Measurements from ENCODE around the gene OSMR. TPM values are rescaled to one million over a fixed set of nuclear protein-coding genes. Genes with fewer than 3 reads are reported as not detected.

OSMR gene
- total RNA-seq, 3 donors from 2014 or later (not counting 1 experiment from before 2014, with no cell fraction given): not detected

- Mint-ChIP-seq H3K27me3 (ENCODE audit: low read depth in 2 of 2) (peaks cover 0 to 5% of the 10 kb centered on the region in 2 donors), H3K36me3 (no peaks in the 10 kb centered on the region), H3K4me3 (no peak overlapping the region), H3K4me1 (no peaks in the 10 kb centered on the region), H3K9me3 (no peaks in the 10 kb centered on the region), H3K27ac (no peak overlapping the region)
- intact Hi-C loops (cut with micrococcal nuclease): no loop called here
- Histone ChIP-seq H3K36me3 (ENCODE audit: control insufficient read depth, insufficient read depth, low read length) (peaks cover 3% of the 10 kb centered on the region), H3K4me3 (ENCODE audit: low read length) (no peak overlapping the region), H3K27ac (ENCODE audit: low read length) (no peak overlapping the region), H3K9me3 (ENCODE audit: control insufficient read depth, insufficient read depth, low read length) (no peaks in the 10 kb centered on the region), H3K27me3 (ENCODE audit: control insufficient read depth, insufficient read depth, low read length) (no peaks in the 10 kb centered on the region), H3K4me1 (ENCODE audit: control insufficient read depth, insufficient read depth, low read length) (no peaks in the 10 kb centered on the region)
- TF ChIP-seq CTCF (IDR thresholded peaks at IDR 0.05): no peak
- ATAC-seq (no peak), DNase-seq (no peak)
- WGBS (ENCODE audit: insufficient coverage): 92% methylated on average over 4 of the region's 4 CpGs
These were observed 87.1 kb downstream of the OSMR start for GRCh38 chr5:38932854-38933408.

- TF ChIP-seq CTCF (IDR thresholded peaks at IDR 0.05): no peak
- Mint-ChIP-seq H3K4me1 (no peaks in the 10 kb centered on the region), H3K27ac (no peak overlapping the region), H3K27me3 (ENCODE audit: low read depth in 2 of 2) (no peaks in the 10 kb centered on the region), H3K4me3 (no peak overlapping the region), H3K9me3 (no peaks in the 10 kb centered on the region), H3K36me3 (no peaks in the 10 kb centered on the region)
- WGBS (ENCODE audit: insufficient coverage): no CpG with 5 or more reads among the region's 1 CpG
- DNase-seq (no peak), ATAC-seq (no peak)
- H3K27ac ChIP-seq (ENCODE audit: low read length): no peak overlapping the region
- intact Hi-C loops (cut with micrococcal nuclease): no loop called here
- no peaks in the 10 kb centered on the region for H3K27me3 ChIP-seq (ENCODE audit: control insufficient read depth, insufficient read depth, low read length)
- no peaks in the 10 kb centered on the region for H3K4me1 ChIP-seq (ENCODE audit: control insufficient read depth, insufficient read depth, low read length)
- H3K9me3 ChIP-seq (ENCODE audit: control insufficient read depth, insufficient read depth, low read length): no peaks in the 10 kb centered on the region
- H3K4me3 ChIP-seq (ENCODE audit: low read length): no peak overlapping the region
- peaks cover 6% of the 10 kb centered on the region for H3K36me3 ChIP-seq (ENCODE audit: control insufficient read depth, insufficient read depth, low read length)
These were observed 89.6 kb downstream of the OSMR start for GRCh38 chr5:38935437-38935836.

GRCh38 chr5:38936269-38936668 lies 90.5 kb downstream of the OSMR start:
- TF ChIP-seq CTCF (IDR thresholded peaks at IDR 0.05): no peak
- no peak for DNase-seq
- intact Hi-C loops (cut with micrococcal nuclease): no loop called here
- Mint-ChIP-seq H3K27ac (no peak overlapping the region), H3K4me1 (no peaks in the 10 kb centered on the region), H3K9me3 (no peaks in the 10 kb centered on the region), H3K4me3 (no peak overlapping the region), H3K27me3 (ENCODE audit: low read depth in 2 of 2) (no peaks in the 10 kb centered on the region), H3K36me3 (no peaks in the 10 kb centered on the region)
- H3K4me1 ChIP-seq (ENCODE audit: control insufficient read depth, insufficient read depth, low read length): no peaks in the 10 kb centered on the region
- H3K36me3 ChIP-seq (ENCODE audit: control insufficient read depth, insufficient read depth, low read length): peaks cover 14% of the 10 kb centered on the region
- H3K9me3 ChIP-seq (ENCODE audit: control insufficient read depth, insufficient read depth, low read length): no peaks in the 10 kb centered on the region
- H3K27me3 ChIP-seq (ENCODE audit: control insufficient read depth, insufficient read depth, low read length): no peaks in the 10 kb centered on the region
- 98% methylated on average over 5 of the region's 6 CpGs for WGBS (ENCODE audit: insufficient coverage)
- ATAC-seq: no peak
- H3K27ac ChIP-seq (ENCODE audit: low read length): no peak overlapping the region
- H3K4me3 ChIP-seq (ENCODE audit: low read length): no peak overlapping the region

GRCh38 chr5:38938424-38938823 lies 92.6 kb downstream of the OSMR start:
- Mint-ChIP-seq H3K4me3 (no peak overlapping the region), H3K4me1 (no peaks in the 10 kb centered on the region), H3K9me3 (no peaks in the 10 kb centered on the region), H3K27me3 (ENCODE audit: low read depth in 2 of 2) (no peaks in the 10 kb centered on the region), H3K36me3 (peaks cover 7% of the 10 kb centered on the region), H3K27ac (peak overlapping the region in 1 of 2 donors; percentile 15)
- intact Hi-C loops (cut with micrococcal nuclease): no loop called here
- Histone ChIP-seq H3K9me3 (ENCODE audit: control insufficient read depth, insufficient read depth, low read length) (no peaks in the 10 kb centered on the region), H3K4me3 (ENCODE audit: low read length) (no peak overlapping the region), H3K27ac (ENCODE audit: low read length) (no peak overlapping the region), H3K4me1 (ENCODE audit: control insufficient read depth, insufficient read depth, low read length) (no peaks in the 10 kb centered on the region), H3K36me3 (ENCODE audit: control insufficient read depth, insufficient read depth, low read length) (peaks cover 33% of the 10 kb centered on the region), H3K27me3 (ENCODE audit: control insufficient read depth, insufficient read depth, low read length) (no peaks in the 10 kb centered on the region)
- WGBS (ENCODE audit: insufficient coverage): 100% methylated on average over 1 of the region's 1 CpG
- TF ChIP-seq CTCF (IDR thresholded peaks at IDR 0.05): no peak
- ATAC-seq (no peak), DNase-seq (no peak)

Data from natural killer cell (primary cell).